B cell (primary cell): ENCODE measurements around the gene STEAP4. TPM values are rescaled to one million over a fixed set of nuclear protein-coding genes. Genes with fewer than 3 reads are reported as not detected.

Experiments
- ATAC-seq: fragments of 200-7000 bp; cut with Tn5 transposase; one replicate; pipeline ENCODE4 v1.10.0; 2021; ENCODE audit warnings: low read depth, mild to moderate bottlenecking, moderate number of reproducible peaks, moderate library complexity
- CTCF ChIA-PET: fragments of 350-600 bp; sonication (Branson Sonifier 250); formaldehyde crosslinking; loops from one replicate; lab custom pipeline; 2021; ENCODE audit warnings: antibody characterized with exemption, inconsistent platforms; lab: Charles Lee
- POLR2A ChIA-PET: fragments of 350-600 bp; sonication (Branson Sonifier 250); formaldehyde crosslinking; loops from one replicate; lab custom pipeline; 2021; ENCODE audit warnings: antibody characterized with exemption; lab: Charles Lee
- DNase-seq: peaks from one replicate; pipeline ENCODE4 v3.0.0; 2013
- H2AFZ ChIP-seq: 2 replicates; pipeline ENCODE4 v1.6.1; 2012; ENCODE audit warnings: mild to moderate bottlenecking, low read depth, low read length; ENCODE audit not compliant: insufficient read depth, poor library complexity, severe bottlenecking
- H3K27ac ChIP-seq, 2 donors: 1 replicate in 1 of 2; 2 replicates in 1 of 2; pipeline ENCODE4 v1.5.1; 2012 to 2013; ENCODE audit warnings: low read length in 2 of 2, mild to moderate bottlenecking in 2 of 2, moderate library complexity in 1 of 2
- H3K27me3 ChIP-seq, 4 experiments: fragments of 200-600 bp in 1 of 4; sonication (generic) in 1 of 4; replicated peaks in 1 of 4; 1 replicate in 2 of 4; 2 replicates in 2 of 4; pipeline versions ENCODE4 v1.6.1 to v1.7.0; 2013 to 2016; ENCODE audit warnings: low read length in 3 of 4, mild to moderate bottlenecking in 2 of 4, mixed read lengths in 1 of 4, moderate library complexity in 1 of 4; ENCODE audit not compliant: insufficient read depth in 4 of 4, control insufficient read depth in 3 of 4; ENCODE audit errors: control extremely low read depth in 1 of 4
- H3K36me3 ChIP-seq, 2 experiments: replicated peaks in 1 of 2; 1 replicate in 1 of 2; 2 replicates in 1 of 2; pipeline versions ENCODE4 v1.6.1 to v1.7.1; 2013; ENCODE audit warnings: low read length in 1 of 2; ENCODE audit not compliant: insufficient read depth in 2 of 2, control insufficient read depth in 1 of 2; ENCODE audit errors: control extremely low read depth in 1 of 2, extremely low read depth in 1 of 2
- H3K4me1 ChIP-seq, 2 donors: fragments of 200-600 bp in 1 of 2; sonication (generic) in 1 of 2; 1 replicate in 1 of 2; 2 replicates in 1 of 2; pipeline versions ENCODE4 v1.5.1 to v1.6.1; 2013 to 2017; ENCODE audit warnings: low read length in 2 of 2; ENCODE audit not compliant: control insufficient read depth in 2 of 2, insufficient read depth in 2 of 2
- H3K4me2 ChIP-seq: replicated peaks from 2 replicates; pipeline ENCODE3; 2012; ENCODE audit warnings: mild to moderate bottlenecking, low read depth, low read length; ENCODE audit not compliant: poor library complexity, severe bottlenecking
- H3K4me3 ChIP-seq, 5 experiments: fragments of 200-600 bp in 1 of 5; sonication (generic) in 1 of 5; 1 replicate in 3 of 5; 2 replicates in 2 of 5; pipeline versions ENCODE4 v1.5.1 to v1.7.0; 2011 to 2016; ENCODE audit warnings: low read length in 4 of 5, mild to moderate bottlenecking in 4 of 5, low read depth in 2 of 5, control low read depth in 1 of 5, moderate library complexity in 1 of 5; ENCODE audit not compliant: insufficient read depth in 1 of 5; ENCODE audit errors: control extremely low read depth in 1 of 5, extremely low read depth in 1 of 5
- H3K79me2 ChIP-seq: fragments of 200-600 bp; sonication (generic); one replicate; pipeline ENCODE4 v1.6.0; 2016; ENCODE audit warnings: low read length; ENCODE audit not compliant: control insufficient read depth, insufficient read depth
- H3K9ac ChIP-seq: fragments of 200-600 bp; sonication (generic); 2 replicates; pipeline ENCODE4 v1.6.1; 2017; ENCODE audit warnings: mild to moderate bottlenecking, low read length, moderate library complexity
- H3K9me3 ChIP-seq, 3 donors: one replicate each; pipeline versions ENCODE4 v1.6.1 to v1.7.1; 2013; ENCODE audit warnings: low read length in 2 of 3; ENCODE audit not compliant: control insufficient read depth in 2 of 3, insufficient read depth in 1 of 3; ENCODE audit errors: control extremely low read depth in 1 of 3
- H4K20me1 ChIP-seq: 2 replicates; pipeline ENCODE4 v1.6.0; 2012; ENCODE audit warnings: mild to moderate bottlenecking, low read length; ENCODE audit not compliant: insufficient read depth, control insufficient read depth, poor library complexity, severe bottlenecking
- H3K27ac Mint-ChIP-seq: one replicate; pipeline ENCODE4 v1.8.0; 2021; ENCODE audit warnings: mixed read lengths
- H3K27me3 Mint-ChIP-seq: one replicate; pipeline ENCODE4 v1.8.0; 2021; ENCODE audit warnings: mixed read lengths
- H3K4me1 Mint-ChIP-seq: one replicate; pipeline ENCODE4 v1.8.0; 2021; ENCODE audit warnings: mixed read lengths
- H3K4me3 Mint-ChIP-seq: one replicate; pipeline ENCODE4 v1.8.0; 2021; ENCODE audit warnings: mixed read lengths
- H3K9me3 Mint-ChIP-seq: one replicate; pipeline ENCODE4 v1.8.0; 2022; ENCODE audit warnings: mixed read lengths; ENCODE audit not compliant: insufficient read depth
- EZH2 ChIP-seq: IDR thresholded peaks from 2 replicates; pipeline ENCODE4 v1.6.1; 2012; ENCODE audit warnings: borderline replicate concordance, low read depth, mild to moderate bottlenecking, moderate library complexity, low read length; ENCODE audit not compliant: insufficient read depth, poor library complexity, severe bottlenecking
- WGBS: methylation state at CpG from one replicate; pipeline ENCODE4 v1.1.5; 2013; ENCODE audit warnings: missing lambda C conversion rate; ENCODE audit not compliant: insufficient coverage; 5-methylcytosine and 5-hydroxymethylcytosine counted together
- intact Hi-C: fragments of 100-400 bp; cut with micrococcal nuclease; formaldehyde crosslinking; loops from one replicate; pipeline ENCODE4 v1.10.0; 2022
- polyA plus RNA-seq: library from polyadenylated mRNA; depleted of rRNA; stranded (reverse); fragments of >200 nt; gene quantifications from 2 replicates; pipeline ENCODE4 v1.2.3, GENCODE V29; 2012
- total RNA-seq, 2 donors: library from RNA; stranded (reverse); fragments of 120-200 nt in 1 of 2; gene quantifications; 1 replicate in 1 of 2; 2 replicates in 1 of 2; pipeline versions ENCODE4 v1.2.3 to v1.2.4, GENCODE V29; 2013 to 2022
- TF ChIP-seq, protein P1 (sequence below): fragments of 200-600 bp; IDR thresholded peaks from one replicate; pipeline ENCODE4 v1.8.0; 2022; ENCODE audit warnings: antibody characterized with exemption, mild to moderate bottlenecking

STEAP4 gene
- total and polyA plus RNA-seq, 2 donors (not counting 1 experiment from before 2014, with no cell fraction given) = 0.04 TPM; not detected in 1

- peaks cover 0 to 7% (median under 1%) of the 10 kb centered on the region in 4 experiments for H3K27me3 ChIP-seq
- ChIA-PET CTCF (no interaction called here), POLR2A (no interaction called here)
- Mint-ChIP-seq H3K27me3 (peaks cover 10% of the 10 kb centered on the region), H3K4me3 (no peak overlapping the region), H3K9me3 (no peaks in the 10 kb centered on the region), H3K27ac (no peak overlapping the region), H3K4me1 (no peaks in the 10 kb centered on the region)
- no peak for TF ChIP-seq EZH2
- TF ChIP-seq, protein P1, sequence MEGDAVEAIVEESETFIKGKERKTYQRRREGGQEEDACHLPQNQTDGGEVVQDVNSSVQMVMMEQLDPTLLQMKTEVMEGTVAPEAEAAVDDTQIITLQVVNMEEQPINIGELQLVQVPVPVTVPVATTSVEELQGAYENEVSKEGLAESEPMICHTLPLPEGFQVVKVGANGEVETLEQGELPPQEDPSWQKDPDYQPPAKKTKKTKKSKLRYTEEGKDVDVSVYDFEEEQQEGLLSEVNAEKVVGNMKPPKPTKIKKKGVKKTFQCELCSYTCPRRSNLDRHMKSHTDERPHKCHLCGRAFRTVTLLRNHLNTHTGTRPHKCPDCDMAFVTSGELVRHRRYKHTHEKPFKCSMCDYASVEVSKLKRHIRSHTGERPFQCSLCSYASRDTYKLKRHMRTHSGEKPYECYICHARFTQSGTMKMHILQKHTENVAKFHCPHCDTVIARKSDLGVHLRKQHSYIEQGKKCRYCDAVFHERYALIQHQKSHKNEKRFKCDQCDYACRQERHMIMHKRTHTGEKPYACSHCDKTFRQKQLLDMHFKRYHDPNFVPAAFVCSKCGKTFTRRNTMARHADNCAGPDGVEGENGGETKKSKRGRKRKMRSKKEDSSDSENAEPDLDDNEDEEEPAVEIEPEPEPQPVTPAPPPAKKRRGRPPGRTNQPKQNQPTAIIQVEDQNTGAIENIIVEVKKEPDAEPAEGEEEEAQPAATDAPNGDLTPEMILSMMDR = no peak
- no peaks in the 10 kb centered on the region for H3K36me3 ChIP-seq
- ATAC-seq = no peak
- DNase-seq = no peak
- H3K4me3 ChIP-seq = no peak overlapping the region
- no peak overlapping the region for H3K9ac ChIP-seq
- H4K20me1 ChIP-seq = no peaks in the 10 kb centered on the region
- no peaks in the 10 kb centered on the region for H3K9me3 ChIP-seq
- H3K4me1 ChIP-seq = no peaks in the 10 kb centered on the region
- no peaks in the 10 kb centered on the region for H3K79me2 ChIP-seq
- 90% methylated on average over 3 of the region's 3 CpGs for WGBS
- H2AFZ ChIP-seq = no peak overlapping the region
- intact Hi-C loops = no loop called here
- no peak overlapping the region for H3K27ac ChIP-seq
- H3K4me2 ChIP-seq = no peak overlapping the region
Measured at GRCh38 chr7:88312061-88312663, 5.5 kb upstream of the STEAP4 start.

GRCh38 chr7:88311675-88312036 lies 5.0 kb upstream of the STEAP4 start:
- intact Hi-C loops = no loop called here
- CTCF ChIA-PET = no interaction called here
- Mint-ChIP-seq H3K4me3 (no peak overlapping the region), H3K27ac (no peak overlapping the region), H3K27me3 (peaks cover 15% of the 10 kb centered on the region), H3K4me1 (peaks cover under 1% of the 10 kb centered on the region), H3K9me3 (no peaks in the 10 kb centered on the region)
- no peaks in the 10 kb centered on the region for H3K36me3 ChIP-seq
- no peak overlapping the region for H3K9ac ChIP-seq
- H3K27ac ChIP-seq = no peak overlapping the region
- H3K79me2 ChIP-seq = no peaks in the 10 kb centered on the region
- WGBS = no CpG with 5 or more reads among the region's 1 CpG
- no peaks in the 10 kb centered on the region for H3K9me3 ChIP-seq
- no peaks in the 10 kb centered on the region for H3K4me1 ChIP-seq
- peaks cover 0 to 9% (median 3%) of the 10 kb centered on the region in 4 experiments for H3K27me3 ChIP-seq
- no peak overlapping the region for H3K4me2 ChIP-seq
- POLR2A ChIA-PET = no interaction called here
- DNase-seq (no peak), ATAC-seq (no peak)
- no peaks in the 10 kb centered on the region for H4K20me1 ChIP-seq
- no peak overlapping the region for H3K4me3 ChIP-seq
- no peak overlapping the region for H2AFZ ChIP-seq
- TF ChIP-seq EZH2 = no peak
- TF ChIP-seq, protein P1 = no peak
